T-cell (primary cell): ENCODE data around the gene CD79A. TPM values are rescaled to one million over a fixed set of nuclear protein-coding genes. Genes with fewer than 3 reads are reported as not detected.

Experiments
- ATAC-seq, 4 experiments: fragments of 200-7000 bp in 3 of 4; fragments of 150-1000 bp in 1 of 4; cut with Tn5 transposase; replicated peaks in 1 of 4; 1 replicate in 3 of 4; 2 replicates in 1 of 4; pipeline ENCODE4 v1.10.0; 2021; ENCODE audit warnings: moderate library complexity in 3 of 4, mild to moderate bottlenecking in 2 of 4, moderate number of reproducible peaks in 1 of 4
- CTCF ChIA-PET, 2 donors: fragments of 300-600 bp; sonication (Branson Sonifier 250); formaldehyde crosslinking; loops; one replicate each; lab custom pipeline; 2022; ENCODE audit warnings: antibody characterized with exemption in 2 of 2; lab: Charles Lee
- POLR2A ChIA-PET, 2 donors: fragments of 300-600 bp; sonication (Branson Sonifier 250); formaldehyde crosslinking; loops; one replicate each; lab custom pipeline; 2022; ENCODE audit warnings: antibody characterized with exemption in 2 of 2; lab: Charles Lee
- DNase-seq, 35 experiments: peaks; one replicate each; pipeline versions ENCODE4 v3.0.0 to v3.0.0-alpha.2; 2013 to 2023
- H3K27ac ChIP-seq: one replicate; pipeline ENCODE4 v1.5.1; 2013; ENCODE audit warnings: low read length
- H3K27me3 ChIP-seq, 2 experiments: replicated peaks in 1 of 2; 1 replicate in 1 of 2; 2 replicates in 1 of 2; pipeline versions ENCODE4 v1.6.1 to v1.7.0; 2013; ENCODE audit warnings: low read length in 1 of 2, mixed read lengths in 1 of 2; ENCODE audit not compliant: control insufficient read depth in 2 of 2, insufficient read depth in 2 of 2; ENCODE audit errors: extremely low read depth in 1 of 2
- H3K36me3 ChIP-seq, 2 donors: 1 replicate in 1 of 2; 2 replicates in 1 of 2; pipeline versions ENCODE4 v1.6.1 to v1.7.0; 2013; ENCODE audit warnings: low read length in 1 of 2; ENCODE audit not compliant: control insufficient read depth in 2 of 2, insufficient read depth in 1 of 2; ENCODE audit errors: extremely low read depth in 1 of 2
- H3K4me1 ChIP-seq, 2 experiments: 1 replicate in 1 of 2; 2 replicates in 1 of 2; pipeline versions ENCODE4 v1.6.1 to v1.7.0; 2013; ENCODE audit warnings: low read length in 2 of 2, mixed read lengths in 1 of 2; ENCODE audit not compliant: insufficient read depth in 2 of 2, control insufficient read depth in 1 of 2; ENCODE audit errors: extremely low read depth in 1 of 2
- H3K4me3 ChIP-seq, 2 donors: 1 replicate in 1 of 2; 2 replicates in 1 of 2; pipeline versions ENCODE4 v1.5.1 to v1.7.0; 2013; ENCODE audit warnings: mild to moderate bottlenecking in 2 of 2, low read length in 1 of 2, moderate library complexity in 1 of 2; ENCODE audit not compliant: control insufficient read depth in 1 of 2; ENCODE audit errors: extremely low read depth in 1 of 2
- H3K9me3 ChIP-seq: 2 replicates; pipeline ENCODE4 v1.7.0; 2013
- H3K27ac Mint-ChIP-seq, 2 donors: one replicate each; pipeline ENCODE4 v1.8.0; 2020 to 2021; ENCODE audit warnings: mild to moderate bottlenecking in 2 of 2, mixed read lengths in 2 of 2
- H3K27me3 Mint-ChIP-seq, 2 donors: one replicate each; pipeline ENCODE4 v1.8.0; 2021 to 2022; ENCODE audit warnings: mixed read lengths in 2 of 2
- H3K36me3 Mint-ChIP-seq: one replicate; pipeline ENCODE4 v1.8.0; 2021; ENCODE audit warnings: mixed read lengths
- H3K4me1 Mint-ChIP-seq, 3 donors: one replicate each; pipeline ENCODE4 v1.8.0; 2020 to 2022; ENCODE audit warnings: mixed read lengths in 3 of 3, mild to moderate bottlenecking in 1 of 3
- H3K4me3 Mint-ChIP-seq, 3 donors: one replicate each; pipeline ENCODE4 v1.8.0; 2020 to 2022; ENCODE audit warnings: mild to moderate bottlenecking in 3 of 3, mixed read lengths in 3 of 3, moderate library complexity in 3 of 3
- H3K9me3 Mint-ChIP-seq, 3 donors: one replicate each; pipeline ENCODE4 v1.8.0; 2020 to 2022; ENCODE audit warnings: mixed read lengths in 3 of 3
- WGBS: methylation state at CpG from one replicate; pipeline ENCODE4 v1.1.5; 2013; ENCODE audit warnings: missing lambda C conversion rate; ENCODE audit not compliant: insufficient coverage; 5-methylcytosine and 5-hydroxymethylcytosine counted together
- total RNA-seq, 35 experiments: library from RNA in 6 of 35; stranded (reverse) in 6 of 35; fragments of 120-200 nt in 1 of 35; gene quantifications; one replicate each; pipeline versions ENCODE4 v1.2.1 to v1.2.4 and lab custom pipeline; 2013 to 2026

Gene CD79A
- total RNA-seq, 5 donors from 2014 or later (not counting 1 experiment from before 2014, with no cell fraction given), result 15.9 to 51.1 (median 19.0) TPM

DNA sequence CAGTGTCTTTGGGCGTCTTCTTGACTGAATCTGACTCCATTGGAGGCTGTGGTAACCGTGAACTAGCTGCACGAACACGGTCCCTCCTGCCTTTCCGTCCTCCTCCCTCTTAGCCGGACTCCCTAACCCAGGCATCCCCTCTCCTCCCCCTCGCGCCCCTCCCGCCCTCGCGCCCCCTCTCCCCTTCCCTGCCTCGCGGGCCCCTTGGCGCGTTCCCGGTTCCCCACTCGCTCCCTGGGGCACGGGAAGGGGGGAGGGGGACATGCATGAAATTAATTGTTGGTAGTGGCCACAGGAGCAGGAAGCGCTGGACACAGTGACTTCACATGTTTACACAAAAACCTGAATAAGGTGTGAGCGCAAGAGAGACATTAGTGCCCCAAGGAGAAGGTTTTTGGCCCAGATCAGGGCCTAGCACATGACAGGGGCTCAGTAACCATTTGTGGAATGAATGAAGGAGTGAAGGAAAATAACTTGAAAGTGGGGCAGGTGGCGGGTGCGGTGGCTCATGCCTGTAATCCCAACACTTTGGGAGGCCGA lies 32.0 kb upstream of the CD79A start:
- DNase-seq, result no peak
- WGBS, result 99% methylated on average over 10 of the region's 23 CpGs
- Mint-ChIP-seq H3K36me3 (no peaks in the 10 kb centered on the region), H3K27ac (no peak overlapping the region), H3K4me1 (no peaks in the 10 kb centered on the region), H3K4me3 (no peak overlapping the region), H3K27me3 (no peaks in the 10 kb centered on the region), H3K9me3 (peaks cover 0 to 4% (median 0%) of the 10 kb centered on the region in 3 donors)
- H3K4me3 ChIP-seq, result no peak overlapping the region
- no peaks in the 10 kb centered on the region for H3K36me3 ChIP-seq
- H3K27me3 ChIP-seq, result peaks cover 0 to 12% of the 10 kb centered on the region in 2 experiments
- no peak for ATAC-seq
- ChIA-PET POLR2A (no interaction called here), CTCF (no interaction called here)
- H3K4me1 ChIP-seq, result no peaks in the 10 kb centered on the region
- H3K9me3 ChIP-seq, result no peaks in the 10 kb centered on the region
- no peak overlapping the region for H3K27ac ChIP-seq

DNA sequence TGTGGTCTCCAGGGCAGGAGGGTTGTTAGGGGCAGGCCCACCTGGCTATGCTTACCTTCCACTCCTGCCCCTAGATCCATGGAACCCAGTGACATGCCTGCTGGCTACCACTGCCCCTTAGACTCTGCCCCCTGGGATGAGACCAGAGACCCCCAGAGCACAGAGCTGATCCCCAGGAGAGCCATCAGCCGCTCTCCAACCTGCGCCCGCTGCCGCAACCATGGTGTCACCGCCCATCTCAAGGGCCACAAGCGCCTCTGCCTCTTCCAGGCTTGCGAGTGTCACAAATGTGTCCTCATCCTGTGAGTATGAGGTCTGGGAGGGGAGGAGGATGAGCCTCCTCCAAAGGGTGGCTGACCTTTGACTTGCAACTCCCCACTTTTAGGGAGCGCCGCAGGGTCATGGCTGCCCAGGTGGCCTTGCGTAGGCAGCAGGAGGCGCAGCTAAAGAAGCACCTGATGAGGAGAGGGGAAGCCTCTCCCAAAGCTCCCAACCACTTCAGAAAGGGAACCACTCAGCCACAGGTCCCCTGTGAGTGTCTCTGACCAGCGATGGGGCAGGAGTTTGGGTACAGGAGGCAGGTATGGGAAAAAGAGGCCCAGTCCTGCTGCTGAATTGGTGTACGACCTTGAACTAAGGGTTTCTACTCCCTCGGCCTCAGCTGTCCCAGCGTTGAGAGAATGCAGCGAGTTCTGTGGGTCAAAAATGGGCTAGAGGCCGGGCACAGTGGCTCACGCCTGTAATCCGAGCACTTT lies 29.6 kb upstream of the CD79A start:
- no peaks in the 10 kb centered on the region for H3K36me3 ChIP-seq
- no peak for ATAC-seq
- H3K27ac ChIP-seq, result no peak overlapping the region
- peaks cover 0 to 11% of the 10 kb centered on the region in 2 experiments for H3K27me3 ChIP-seq
- no peaks in the 10 kb centered on the region for H3K4me1 ChIP-seq
- H3K4me3 Mint-ChIP-seq, result no peak overlapping the region
- H3K4me3 ChIP-seq, result no peak overlapping the region
- ChIA-PET CTCF (no interaction called here), POLR2A (no interaction called here)
- no peak overlapping the region for H3K27ac Mint-ChIP-seq
- no peaks in the 10 kb centered on the region for H3K9me3 ChIP-seq
- H3K9me3 Mint-ChIP-seq, result peaks cover 0 to 4% (median 0%) of the 10 kb centered on the region in 3 donors
- 82% methylated on average over 13 of the region's 19 CpGs for WGBS
- H3K4me1 Mint-ChIP-seq, result no peaks in the 10 kb centered on the region
- no peaks in the 10 kb centered on the region for H3K27me3 Mint-ChIP-seq
- DNase-seq, result no peak
- no peaks in the 10 kb centered on the region for H3K36me3 Mint-ChIP-seq

DNA sequence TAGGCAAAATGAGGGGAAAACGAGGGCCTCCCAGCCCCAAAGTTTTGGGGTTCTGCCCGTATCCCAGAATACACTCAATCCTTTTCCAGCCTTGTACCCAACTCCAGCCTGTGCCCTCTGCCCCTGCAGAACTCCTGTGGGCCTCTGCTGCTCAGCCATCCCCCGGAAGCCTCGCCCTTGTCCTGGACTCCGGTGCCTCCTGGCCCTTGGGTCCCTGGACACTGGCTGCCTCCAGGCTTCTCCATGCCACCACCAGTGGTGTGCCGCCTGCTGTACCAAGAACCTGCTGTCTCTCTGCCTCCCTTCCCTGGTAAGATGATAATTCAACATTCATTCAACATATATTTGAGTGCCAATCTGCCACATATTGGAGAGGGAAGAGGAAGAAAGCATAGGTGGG lies 28.4 kb upstream of the CD79A start:
- peaks cover 1 to 2% of the 10 kb centered on the region in 2 donors for H3K27me3 Mint-ChIP-seq
- DNase-seq (no peak), ATAC-seq (no peak)
- Histone ChIP-seq H3K36me3 (no peaks in the 10 kb centered on the region), H3K9me3 (no peaks in the 10 kb centered on the region), H3K4me3 (no peak overlapping the region), H3K4me1 (no peaks in the 10 kb centered on the region), H3K27ac (no peak overlapping the region), H3K27me3 (peaks cover 0 to 11% of the 10 kb centered on the region in 2 experiments)
- peaks cover 0 to 2% (median 0%) of the 10 kb centered on the region in 3 donors for H3K9me3 Mint-ChIP-seq
- H3K27ac Mint-ChIP-seq, result no peak overlapping the region
- no peaks in the 10 kb centered on the region for H3K4me1 Mint-ChIP-seq
- 84% methylated on average over 5 of the region's 6 CpGs for WGBS
- ChIA-PET CTCF (interaction anchor here in 1 of 2 donors (0.6 kb wide), 1 partner anchor 77 kb away, joined by 3 read pairs; no protein-coding TSS in a partner anchor), POLR2A (interaction anchor here in 1 of 2 donors (0.6 kb wide), 1 partner anchor 47 kb away, joined by 3 read pairs; no protein-coding TSS in a partner anchor)
- no peak overlapping the region for H3K4me3 Mint-ChIP-seq
- no peaks in the 10 kb centered on the region for H3K36me3 Mint-ChIP-seq

DNA sequence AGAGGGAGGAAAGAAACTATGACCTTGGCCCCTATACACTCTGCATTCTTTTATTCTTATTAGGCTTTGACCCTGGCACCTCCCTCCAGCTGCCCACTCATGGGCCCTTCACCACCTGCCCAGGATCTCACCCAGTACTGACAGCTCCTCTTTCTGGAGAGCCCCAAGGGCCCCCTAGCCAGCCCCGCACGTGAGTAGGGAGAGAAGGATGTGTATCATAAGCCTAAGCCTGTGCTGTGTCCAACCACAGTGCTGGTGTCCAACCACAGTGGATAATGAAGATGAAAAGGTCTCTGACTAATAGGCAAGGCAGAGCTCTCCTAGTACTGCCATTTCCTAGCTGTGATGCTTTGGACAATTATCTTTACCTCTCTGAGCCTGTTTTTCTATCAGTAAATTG lies 28.0 kb upstream of the CD79A start:
- DNase-seq, result no peak
- no peak overlapping the region for H3K27ac ChIP-seq
- ChIA-PET POLR2A (no interaction called here), CTCF (interaction anchor here in 1 of 2 donors (0.6 kb wide), 2 partner anchors 77 to 1152 kb away, joined by 3 to 6 read pairs; no protein-coding TSS in a partner anchor)
- WGBS, result no CpG with 5 or more reads among the region's 2 CpGs
- Mint-ChIP-seq H3K27me3 (peaks cover 2 to 3% of the 10 kb centered on the region in 2 donors), H3K27ac (no peak overlapping the region), H3K4me3 (no peak overlapping the region), H3K9me3 (no peaks in the 10 kb centered on the region), H3K36me3 (no peaks in the 10 kb centered on the region), H3K4me1 (no peaks in the 10 kb centered on the region)
- no peak for ATAC-seq
- H3K9me3 ChIP-seq, result no peaks in the 10 kb centered on the region
- H3K4me3 ChIP-seq, result no peak overlapping the region
- no peaks in the 10 kb centered on the region for H3K4me1 ChIP-seq
- peaks cover 0 to 11% of the 10 kb centered on the region in 2 experiments for H3K27me3 ChIP-seq
- no peaks in the 10 kb centered on the region for H3K36me3 ChIP-seq

DNA sequence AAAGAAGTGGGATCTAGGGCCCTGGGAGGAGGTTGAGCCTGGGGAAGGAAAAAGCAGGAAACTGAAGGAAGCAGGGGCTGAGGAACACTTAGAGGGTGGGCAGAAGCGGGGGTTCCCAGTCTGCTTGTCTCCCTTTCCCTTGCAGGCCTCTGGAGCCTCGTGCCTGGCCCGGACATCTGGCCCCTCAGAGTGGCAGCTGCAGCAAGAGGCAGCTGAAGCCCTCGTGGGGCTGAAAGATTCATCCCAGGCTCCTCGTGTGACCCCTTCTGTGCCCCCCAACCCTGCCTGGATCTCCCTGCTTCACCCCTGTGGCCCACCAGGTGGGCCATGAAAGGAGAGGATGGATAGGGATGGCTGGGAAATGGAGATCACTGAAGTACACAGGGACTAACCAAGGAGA lies 26.7 kb upstream of the CD79A start:
- Histone ChIP-seq H3K36me3 (no peaks in the 10 kb centered on the region), H3K4me3 (no peak overlapping the region), H3K27ac (no peak overlapping the region), H3K27me3 (peaks cover 0 to 8% of the 10 kb centered on the region in 2 experiments), H3K4me1 (no peaks in the 10 kb centered on the region), H3K9me3 (no peaks in the 10 kb centered on the region)
- no peak for DNase-seq
- Mint-ChIP-seq H3K9me3 (no peaks in the 10 kb centered on the region), H3K27ac (no peak overlapping the region), H3K4me1 (no peaks in the 10 kb centered on the region), H3K27me3 (peaks cover 2 to 3% of the 10 kb centered on the region in 2 donors), H3K4me3 (no peak overlapping the region), H3K36me3 (no peaks in the 10 kb centered on the region)
- ChIA-PET POLR2A (no interaction called here), CTCF (no interaction called here)
- 70% methylated on average over 4 of the region's 5 CpGs for WGBS
- no peak for ATAC-seq

DNA sequence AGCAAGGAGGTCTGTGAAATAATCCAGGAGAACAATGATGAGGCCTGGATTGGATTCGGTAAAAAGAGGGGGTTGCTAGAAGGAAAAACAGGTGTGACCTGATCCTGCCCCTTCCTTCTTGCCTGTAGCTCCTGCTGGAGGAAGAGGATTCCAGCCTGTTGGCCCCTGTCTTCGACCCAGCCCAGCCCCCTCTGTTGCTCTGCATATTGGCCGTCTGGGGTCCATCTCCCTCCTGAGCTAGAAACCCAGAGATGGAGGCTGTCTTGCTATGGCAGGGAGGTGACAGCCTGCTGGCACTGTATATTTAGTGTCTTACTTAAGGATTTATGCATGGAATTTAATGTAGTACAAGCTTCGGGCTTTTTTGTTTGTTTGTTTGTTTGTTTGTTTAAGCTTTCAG lies 25.6 kb upstream of the CD79A start:
- CTCF ChIA-PET, result interaction anchor here in 1 of 2 donors (1.0 kb wide), 1 partner anchor 17 kb away, joined by 4 read pairs; no protein-coding TSS in a partner anchor
- no peaks in the 10 kb centered on the region for H3K36me3 ChIP-seq
- no peak for DNase-seq
- peaks cover 2 to 3% of the 10 kb centered on the region in 2 donors for H3K27me3 Mint-ChIP-seq
- no peak overlapping the region for H3K4me3 ChIP-seq
- ATAC-seq, result no peak
- POLR2A ChIA-PET, result no interaction called here
- no peak overlapping the region for H3K27ac Mint-ChIP-seq
- no peak overlapping the region for H3K4me3 Mint-ChIP-seq
- no peaks in the 10 kb centered on the region for H3K4me1 Mint-ChIP-seq
- no peaks in the 10 kb centered on the region for H3K9me3 ChIP-seq
- WGBS, result 100% methylated on average over 2 of the region's 4 CpGs
- H3K27ac ChIP-seq, result no peak overlapping the region
- no peaks in the 10 kb centered on the region for H3K36me3 Mint-ChIP-seq
- no peaks in the 10 kb centered on the region for H3K9me3 Mint-ChIP-seq
- H3K27me3 ChIP-seq, result peaks cover 0 to 8% of the 10 kb centered on the region in 2 experiments
- no peaks in the 10 kb centered on the region for H3K4me1 ChIP-seq
